ENCODE measurements around the gene ERN1.

ERN1 gene

DNA sequence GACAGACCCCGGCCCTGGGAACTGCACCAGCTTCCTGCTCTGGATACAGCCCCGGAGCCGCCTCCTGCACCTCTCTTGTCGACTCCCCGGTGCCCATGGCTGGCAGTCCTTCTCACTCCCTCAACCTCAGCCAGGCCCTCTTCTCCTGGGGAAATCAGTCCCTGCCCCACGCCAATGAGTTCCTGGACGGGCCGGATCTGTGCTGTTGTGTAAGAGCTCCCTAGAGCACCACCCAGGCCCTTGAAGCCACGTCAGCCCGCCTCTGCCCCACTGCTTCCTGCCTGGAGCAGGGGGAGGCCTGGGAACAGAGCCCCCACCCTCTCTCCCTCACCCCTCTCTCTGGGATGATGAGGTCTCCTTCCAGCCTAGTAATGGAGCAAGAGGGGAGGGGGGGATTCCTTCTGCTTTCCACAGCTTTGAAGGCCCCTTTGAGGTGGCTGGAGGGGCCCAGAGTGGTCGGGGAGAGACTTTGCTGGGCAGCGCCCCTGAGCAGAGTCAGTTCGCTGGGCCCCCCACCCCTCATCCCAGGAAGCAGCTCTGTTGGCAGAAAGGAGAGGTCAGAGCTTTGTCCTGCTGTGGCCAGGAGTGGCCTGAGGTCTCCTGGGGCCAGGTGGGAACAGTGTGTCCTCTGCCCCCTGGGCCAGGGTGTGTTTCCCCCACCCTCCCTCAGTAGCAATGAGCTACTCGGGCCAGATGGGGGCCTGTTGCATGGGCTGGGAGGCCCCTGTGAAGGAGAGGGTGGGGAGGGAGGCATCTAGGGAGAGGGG is 128.0 kb downstream of the ERN1 start:
- DNase-seq, result peak; percentile 58

DNA sequence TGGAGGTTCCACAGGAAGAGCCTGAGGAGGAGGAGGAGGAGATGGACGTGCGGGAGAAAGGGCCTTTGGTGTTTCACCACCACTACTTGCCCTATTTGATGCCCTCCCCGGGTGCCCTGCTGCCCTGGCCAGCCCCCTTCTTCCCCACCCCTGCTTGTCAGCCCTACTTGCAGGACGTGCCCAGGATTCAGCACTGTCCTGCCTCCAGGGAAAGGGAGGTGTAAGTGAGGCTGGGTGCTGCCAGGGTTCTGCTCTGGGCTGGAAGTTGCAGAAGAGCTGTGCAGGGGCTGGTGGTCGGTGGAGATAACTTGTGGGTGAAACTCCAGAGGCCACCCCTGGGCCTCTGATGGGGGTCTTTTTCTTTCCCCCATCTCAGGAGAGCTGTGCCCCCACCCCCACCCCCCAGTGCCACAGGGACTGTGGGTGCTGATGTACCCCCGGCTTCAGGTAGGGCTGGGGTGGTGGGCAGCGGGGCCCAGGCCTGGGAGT is 128.8 kb downstream of the ERN1 start:
- DNase-seq, result peak; percentile 47

DNA sequence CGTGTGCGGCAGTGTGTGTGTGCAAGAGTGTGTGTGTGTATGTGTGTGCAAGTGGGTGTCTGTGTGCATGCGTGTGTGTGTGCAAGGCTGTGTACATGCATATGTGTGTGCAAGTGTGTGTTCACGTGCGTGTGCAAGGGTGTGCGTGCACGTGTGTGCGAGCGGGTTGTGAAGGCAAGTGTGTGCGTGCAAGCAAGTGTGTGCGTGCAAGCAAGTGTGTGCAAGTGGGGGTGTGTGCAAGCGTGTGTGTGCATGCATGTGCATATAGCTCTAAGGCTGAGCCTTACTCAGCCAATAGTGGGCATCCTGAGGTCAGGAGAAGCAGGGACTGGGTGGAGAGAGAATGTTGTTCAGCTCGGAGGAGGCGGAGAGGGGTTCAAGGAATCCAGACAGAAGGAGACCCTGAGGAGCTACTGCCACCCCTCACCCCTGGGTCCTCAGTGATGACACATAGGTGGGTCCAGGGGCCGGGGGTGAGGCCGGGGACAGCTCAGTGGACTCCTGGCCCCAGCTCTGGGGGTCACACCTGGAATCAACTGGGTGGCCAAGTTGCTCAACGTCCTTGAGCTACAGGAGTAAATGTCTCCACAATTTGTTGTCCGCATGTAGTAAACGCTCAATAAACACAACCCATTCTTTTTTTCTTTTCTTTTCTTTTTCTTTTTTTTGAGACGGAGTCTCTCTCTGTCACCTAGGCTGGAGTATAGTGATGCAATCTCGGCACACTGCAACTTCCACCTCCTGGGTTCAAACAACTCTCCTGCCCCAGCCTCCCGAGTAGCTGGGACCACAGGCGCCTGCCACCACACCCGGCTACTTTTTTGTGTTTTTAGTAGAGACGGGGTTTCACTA is 130.0 kb downstream of the ERN1 start:
- peak; percentile 61 for DNase-seq

DNA sequence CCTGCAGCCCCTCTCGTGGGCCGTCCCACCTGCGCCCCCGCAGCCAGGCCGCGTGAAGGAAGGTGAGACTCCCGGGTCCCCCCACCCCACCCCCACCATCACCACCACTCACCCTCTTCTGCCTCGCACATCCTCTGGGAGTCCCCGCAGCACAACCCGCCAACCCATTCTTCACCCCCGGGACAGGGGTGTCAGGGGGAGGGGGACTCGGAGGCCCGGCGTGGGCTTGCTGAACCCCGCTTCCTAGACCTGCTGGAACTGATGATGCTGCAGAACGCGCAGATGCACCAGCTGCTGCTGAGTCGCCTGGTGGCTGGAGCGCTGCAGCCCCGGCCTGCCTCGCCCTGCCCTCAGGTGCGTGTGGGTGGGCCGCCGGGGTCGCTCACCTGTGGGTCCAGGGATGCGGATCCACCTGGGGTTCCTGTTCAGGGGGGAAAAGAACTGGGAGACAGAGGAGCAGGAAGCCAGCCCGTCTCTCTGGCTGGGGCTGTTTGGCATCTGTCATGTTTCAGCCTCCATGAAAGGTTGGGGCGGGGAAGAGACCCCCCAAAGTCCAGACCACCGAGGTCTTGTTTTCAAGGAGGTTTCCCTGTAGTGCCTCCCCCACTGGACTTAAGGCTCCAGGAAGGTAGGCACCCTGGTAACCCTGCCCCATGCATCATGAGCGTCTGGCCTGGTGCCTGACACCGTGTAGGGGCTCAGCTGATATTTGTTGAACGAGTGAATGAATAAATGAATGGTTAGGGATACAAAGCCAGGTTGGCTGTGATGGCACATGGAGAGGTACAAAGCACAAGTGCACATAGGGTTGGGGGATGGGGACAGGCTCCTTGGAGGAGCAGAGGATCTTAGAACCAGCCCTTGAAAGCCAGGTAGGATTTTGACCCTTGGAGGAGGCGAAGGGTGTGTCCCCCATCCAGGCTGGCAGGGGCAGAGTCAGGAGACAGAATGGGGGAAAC is 130.9 kb downstream of the ERN1 start:
- DNase-seq, result peak; percentile 69

DNA sequence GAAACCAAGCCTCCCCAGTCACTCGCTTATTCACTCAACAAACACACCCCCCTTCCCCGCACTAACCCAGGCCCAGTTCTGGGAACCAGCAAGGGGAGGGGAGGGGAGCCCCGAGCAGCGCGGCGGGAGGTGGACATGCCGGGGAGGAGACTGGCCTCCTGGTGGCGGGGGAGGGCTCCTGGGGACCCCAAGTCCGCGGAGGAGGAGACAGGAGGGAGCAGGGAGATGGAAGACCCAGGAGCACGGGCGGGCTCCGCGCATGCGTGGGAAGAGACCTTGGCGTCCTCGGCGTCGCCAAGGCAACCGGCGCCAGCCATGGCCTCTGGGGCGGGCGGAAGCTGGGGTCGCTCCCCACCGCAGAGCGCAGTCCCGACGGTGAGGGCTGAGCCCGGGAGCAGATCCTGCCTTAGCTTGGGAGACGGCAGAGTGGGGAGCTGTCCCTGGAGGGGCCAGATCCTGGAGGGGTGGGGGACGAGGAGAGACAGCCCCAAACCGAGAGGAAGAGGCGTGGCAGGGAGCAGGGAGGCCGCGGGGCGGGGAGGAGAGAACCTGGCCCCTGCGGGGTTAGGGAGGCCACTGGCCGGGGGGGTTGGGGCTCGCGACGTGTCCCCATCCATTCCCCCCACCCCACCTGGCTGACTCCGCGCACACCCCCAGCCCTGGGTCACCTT is 131.8 kb downstream of the ERN1 start, which contains the start of gene PRR29:
Gene PRR29, plus strand, starts transcription at position 302 of the 671 bp plus-strand sequence. Its CDS starts 14 bp downstream, at position 316.
- DNase-seq, result peak; percentile 89

DNA sequence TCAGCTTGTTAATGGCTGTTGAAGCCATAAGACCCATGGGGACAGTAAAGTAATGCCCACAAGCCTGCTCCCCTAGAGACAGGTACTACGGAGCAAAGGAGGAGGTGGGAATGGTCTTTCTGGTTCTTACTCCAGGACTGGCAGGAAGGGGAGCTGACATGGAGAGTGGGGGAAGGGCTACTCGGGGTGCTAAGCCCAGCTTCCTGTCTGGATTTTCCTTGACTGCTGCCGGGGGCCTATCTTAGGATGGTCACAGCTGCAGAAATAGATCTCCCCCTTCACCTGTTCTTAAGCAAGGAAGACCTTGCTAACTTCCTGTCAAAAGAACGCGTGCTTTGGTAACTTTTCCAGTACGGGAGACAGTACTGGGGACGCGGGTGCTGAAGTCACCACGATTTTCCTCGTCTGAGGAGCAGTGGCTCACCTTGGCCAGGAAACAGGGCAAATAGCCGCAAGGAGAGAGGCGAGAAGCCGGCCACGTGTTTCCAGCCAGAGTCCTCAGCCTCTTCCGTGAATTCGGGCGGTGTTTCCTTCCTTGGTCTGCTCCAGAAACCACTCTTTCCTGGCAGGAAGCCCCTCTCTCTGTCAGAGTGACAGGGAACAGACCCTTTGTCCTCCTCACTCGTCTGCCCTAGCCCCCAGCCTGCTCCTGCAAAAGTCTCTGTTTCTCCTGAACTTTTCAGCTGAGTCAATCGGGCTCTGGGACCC is 132.4 kb downstream of the ERN1 start:
- DNase-seq, result peak; percentile 59

DNA sequence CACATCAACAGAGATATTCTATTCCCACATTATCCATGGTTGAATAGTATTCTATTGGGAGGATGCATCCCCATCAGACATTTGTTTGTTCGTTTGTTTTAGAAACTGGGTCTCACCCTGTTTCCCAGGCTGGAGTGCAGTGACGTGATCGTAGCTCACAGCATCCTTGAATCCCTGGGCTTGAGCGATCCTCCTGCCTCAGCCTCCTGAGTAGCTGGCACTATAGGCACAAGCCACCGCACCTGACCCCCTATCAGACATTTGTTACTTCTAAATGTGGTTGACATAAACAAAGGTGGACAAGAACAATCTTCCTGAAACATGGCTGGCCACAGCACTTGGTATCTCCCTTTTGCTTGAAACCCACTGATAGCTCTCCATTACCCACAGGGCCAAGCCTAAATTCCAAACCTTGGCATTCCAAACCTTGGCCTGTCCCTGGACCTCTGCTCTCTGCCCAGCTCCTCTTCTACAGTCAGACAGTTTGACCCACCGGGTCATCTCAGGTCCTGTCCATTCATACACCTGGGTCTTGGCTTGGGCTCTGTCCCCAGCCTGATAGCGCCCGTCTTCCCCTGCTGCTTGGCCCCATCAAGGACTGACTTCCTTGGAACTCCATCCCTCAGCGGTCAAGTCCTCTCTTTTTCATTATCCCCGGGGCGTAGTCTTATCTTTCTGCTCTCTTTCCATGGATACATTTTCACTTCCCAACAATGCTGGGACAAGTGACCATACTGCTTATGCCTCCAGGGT is 133.3 kb downstream of the ERN1 start:
- DNase-seq, result peak; percentile 49

DNA sequence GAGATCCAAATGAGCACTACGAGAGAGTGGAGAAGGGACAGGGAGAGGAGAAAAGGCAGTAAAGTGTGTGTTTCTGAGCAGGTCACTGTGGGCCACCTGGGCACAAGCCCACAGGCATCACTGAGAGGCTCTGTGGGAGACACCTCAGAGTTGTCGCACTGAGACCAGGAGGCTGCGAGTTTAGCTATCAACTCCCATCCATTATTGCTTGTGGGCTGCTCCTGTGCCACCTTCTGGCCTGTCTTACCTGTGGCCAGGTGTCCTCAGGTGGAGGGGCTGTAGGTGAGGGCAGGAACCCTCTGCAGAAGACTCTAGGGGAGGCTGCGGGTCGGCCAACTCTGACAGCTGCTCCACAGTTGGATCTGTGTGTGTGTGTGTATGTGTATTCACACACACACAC is 134.3 kb downstream of the ERN1 start:
- peak; percentile 59 for DNase-seq

DNA sequence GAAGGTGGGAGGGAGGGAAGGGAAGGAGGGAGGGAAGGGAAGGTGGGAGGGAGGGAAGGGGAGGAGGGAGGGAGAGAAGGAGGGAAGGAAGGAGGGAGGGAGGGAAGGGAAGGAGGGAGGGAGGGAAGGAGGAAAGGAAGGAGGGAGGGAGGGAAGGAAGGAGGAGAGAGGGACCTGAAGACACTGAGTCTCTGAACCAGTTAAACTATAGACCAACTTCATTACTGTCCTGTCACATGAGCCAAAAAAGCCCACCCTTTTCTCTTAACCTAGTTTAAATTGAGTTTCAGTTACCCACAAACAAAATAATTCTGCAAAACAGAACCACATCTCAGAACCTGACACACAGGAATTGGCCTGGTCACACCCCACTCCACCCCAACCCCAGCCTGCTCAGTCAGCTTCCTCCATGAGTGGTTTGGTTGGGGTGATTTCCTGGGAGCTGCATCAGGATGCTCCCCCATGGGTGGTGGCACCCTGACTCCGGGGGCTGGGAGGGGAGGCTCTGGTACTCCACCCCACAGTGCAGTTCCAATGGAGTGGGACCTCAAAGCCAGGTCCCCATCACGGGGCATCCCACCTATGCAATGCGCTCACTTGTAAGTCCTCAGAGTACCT is 136.5 kb downstream of the ERN1 start:
- DNase-seq, result peak; percentile 74

DNA sequence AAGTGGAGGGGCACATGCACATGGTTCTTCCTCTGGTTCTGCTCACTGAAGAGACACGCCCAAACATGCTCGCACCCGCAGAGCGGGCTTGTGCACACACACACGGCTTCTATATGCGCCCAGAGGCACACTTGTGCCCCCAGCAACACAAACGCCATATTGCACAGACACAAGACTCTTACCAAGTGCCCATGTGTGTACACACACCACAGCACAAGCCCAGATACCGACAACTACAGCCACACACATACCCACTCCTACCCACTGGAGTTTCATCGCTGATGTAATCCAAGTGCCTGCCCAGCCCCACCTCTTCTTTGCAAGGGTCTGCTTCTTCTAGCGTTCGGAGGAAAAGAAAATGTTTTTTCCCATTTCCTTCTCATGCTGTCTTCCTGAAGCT is 138.3 kb downstream of the ERN1 start:
- no peak for DNase-seq

DNA sequence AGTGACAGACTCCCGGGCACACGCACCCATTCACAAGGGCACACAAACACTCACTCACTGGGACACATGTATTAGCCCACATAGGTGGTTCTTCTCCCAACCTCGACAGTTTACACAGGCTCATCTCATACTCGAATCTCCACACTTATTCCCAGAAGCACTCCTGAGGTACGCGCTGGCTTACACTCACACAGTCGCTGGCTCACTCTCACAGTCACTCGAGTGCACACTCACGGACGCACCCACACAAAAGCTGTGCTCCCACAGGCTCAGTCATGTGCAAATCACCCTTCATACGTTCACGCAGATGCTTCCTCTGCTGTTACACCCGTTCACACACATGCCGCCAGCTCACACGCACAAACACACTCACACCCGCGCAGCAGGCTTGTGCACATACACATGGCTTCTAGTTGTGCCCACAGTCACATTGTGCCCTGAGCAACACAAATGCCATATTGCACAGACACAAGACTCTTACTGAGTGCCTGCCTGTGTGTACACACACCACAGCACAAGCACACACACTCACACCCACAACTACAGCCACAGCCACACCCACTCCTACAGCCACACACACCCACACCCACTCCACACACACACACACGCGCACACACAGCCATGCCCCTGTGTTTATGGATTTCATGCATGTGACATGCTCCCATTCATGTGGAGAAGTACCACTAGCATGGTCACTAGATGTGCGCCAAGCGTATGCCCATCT is 140.2 kb downstream of the ERN1 start:
- DNase-seq, result no peak
